Liver (tissue), 9 donors: ENCODE data around the gene TUBGCP5. TPM values are rescaled to one million over a fixed set of nuclear protein-coding genes. Genes with fewer than 3 reads are reported as not detected.

ENCODE experiments used
- DNase-seq: peaks from one replicate; pipeline ENCODE4 v3.0.0-alpha.2; 2017; ENCODE audit warnings: low spot score
- H3K27ac ChIP-seq, 2 donors: one replicate each; pipeline ENCODE4 v1.7.0; 2013; ENCODE audit warnings: inconsistent platforms in 2 of 2, low read length in 2 of 2, control low read depth in 1 of 2, low read depth in 1 of 2, mild to moderate bottlenecking in 1 of 2
- H3K27me3 ChIP-seq, 4 donors: one replicate each; pipeline versions ENCODE4 v1.6.1 to v1.7.0; 2013; ENCODE audit warnings: low read length in 3 of 4, inconsistent platforms in 1 of 4, mild to moderate bottlenecking in 1 of 4, moderate library complexity in 1 of 4; ENCODE audit not compliant: control insufficient read depth in 4 of 4, insufficient read depth in 4 of 4
- H3K36me3 ChIP-seq, 4 donors: one replicate each; pipeline versions ENCODE4 v1.6.1 to v1.7.0; 2013; ENCODE audit warnings: low read length in 3 of 4, mild to moderate bottlenecking in 3 of 4, low read depth in 1 of 4, moderate library complexity in 1 of 4; ENCODE audit not compliant: control insufficient read depth in 4 of 4, insufficient read depth in 3 of 4
- H3K4me1 ChIP-seq, 4 donors: one replicate each; pipeline versions ENCODE4 v1.6.1 to v1.7.0; 2013; ENCODE audit warnings: low read length in 3 of 4, mild to moderate bottlenecking in 3 of 4, moderate library complexity in 1 of 4; ENCODE audit not compliant: control insufficient read depth in 4 of 4, insufficient read depth in 4 of 4
- H3K4me3 ChIP-seq, 3 donors: one replicate each; pipeline versions ENCODE4 v1.6.1 to v1.7.0; 2013; ENCODE audit warnings: low read length in 3 of 3, control low read depth in 1 of 3, low read depth in 1 of 3, mild to moderate bottlenecking in 1 of 3
- H3K9ac ChIP-seq, 2 donors: one replicate each; pipeline ENCODE4 v1.7.0; 2013; ENCODE audit warnings: low read length in 2 of 2, mild to moderate bottlenecking in 2 of 2, moderate library complexity in 2 of 2, control low read depth in 1 of 2, low read depth in 1 of 2
- H3K9me3 ChIP-seq, 4 donors: one replicate each; pipeline versions ENCODE4 v1.6.1 to v1.7.0; 2013; ENCODE audit warnings: low read length in 3 of 4; ENCODE audit not compliant: control insufficient read depth in 4 of 4
- ATF3 ChIP-seq: IDR thresholded peaks from 2 replicates; pipeline ENCODE4 v1.6.1; 2016; ENCODE audit warnings: antibody characterized with exemption
- CTCF ChIP-seq: fragments of 150-350 bp; IDR thresholded peaks from 2 replicates; pipeline ENCODE4 v1.5.1; 2017; ENCODE audit warnings: improper control_type of control experiment, low read depth, low read length; ENCODE audit not compliant: missing input control
- EGR1 ChIP-seq, 2 donors: IDR thresholded peaks; 2 replicates each; pipeline ENCODE4 v1.6.1; 2016 to 2018; ENCODE audit warnings: antibody characterized with exemption in 2 of 2, low read depth in 2 of 2
- FOXA1 ChIP-seq: IDR thresholded peaks from 2 replicates; pipeline ENCODE4 v1.6.1; 2016; ENCODE audit warnings: antibody characterized with exemption
- FOXA2 ChIP-seq: IDR thresholded peaks from 2 replicates; pipeline ENCODE4 v1.6.1; 2016; ENCODE audit warnings: antibody characterized with exemption
- HNF4A ChIP-seq, 2 donors: conservative IDR thresholded peaks; 2 replicates each; pipeline ENCODE4 v1.6.1; 2016; ENCODE audit warnings: antibody characterized with exemption in 2 of 2, mild to moderate bottlenecking in 2 of 2
- HNF4G ChIP-seq: IDR thresholded peaks from 2 replicates; pipeline ENCODE4 v1.6.1; 2016; ENCODE audit warnings: antibody characterized with exemption
- JUND ChIP-seq, 2 donors: IDR thresholded peaks; 2 replicates each; pipeline ENCODE4 v1.6.1; 2016; ENCODE audit warnings: antibody characterized with exemption in 2 of 2
- MAX ChIP-seq: IDR thresholded peaks from 2 replicates; pipeline ENCODE4 v1.6.1; 2016; ENCODE audit warnings: antibody characterized with exemption
- NR2F2 ChIP-seq: IDR thresholded peaks from 2 replicates; pipeline ENCODE4 v1.6.1; 2016; ENCODE audit warnings: antibody characterized with exemption
- RAD21 ChIP-seq, 2 donors: IDR thresholded peaks; 2 replicates each; pipeline ENCODE4 v1.6.1; 2016; ENCODE audit warnings: antibody characterized with exemption in 2 of 2, mild to moderate bottlenecking in 2 of 2
- RXRA ChIP-seq, 2 donors: IDR thresholded peaks; 2 replicates each; pipeline ENCODE4 v1.6.1; 2017 to 2018; ENCODE audit warnings: antibody characterized with exemption in 2 of 2, mild to moderate bottlenecking in 1 of 2
- SP1 ChIP-seq: IDR thresholded peaks from 2 replicates; pipeline ENCODE4 v1.6.1; 2018; ENCODE audit warnings: antibody characterized with exemption, mild to moderate bottlenecking
- TAF1 ChIP-seq: conservative IDR thresholded peaks from 2 replicates; pipeline ENCODE4 v1.6.1; 2016; ENCODE audit warnings: antibody characterized with exemption, mild to moderate bottlenecking
- YY1 ChIP-seq: IDR thresholded peaks from 2 replicates; pipeline ENCODE4 v1.6.1; 2016; ENCODE audit warnings: antibody characterized with exemption, mild to moderate bottlenecking
- ZBTB33 ChIP-seq: IDR thresholded peaks from 2 replicates; pipeline ENCODE4 v1.6.1; 2016; ENCODE audit warnings: antibody characterized with exemption
- WGBS: extraction: QIAGEN DNeasy Blood & Tissue Kit; methylation state at CpG from one replicate; pipeline ENCODE4 v1.1.7; 2013; 5-methylcytosine and 5-hydroxymethylcytosine counted together
- polyA plus RNA-seq, 2 donors: library from polyadenylated mRNA; stranded (reverse) in 1 of 2; unstranded in 1 of 2; fragments of 200-250 nt in 1 of 2; fragments of >200 nt in 1 of 2; fragmentation: Nextera tagmentation in 1 of 2; extraction: Ambion mirVana in 1 of 2; gene quantifications; one replicate each; pipeline versions ENCODE4 v1.2.1 to v1.2.3, GENCODE V29; 2013 to 2015
- total RNA-seq, 2 donors: library from RNA; depleted of rRNA; stranded (reverse); fragments of >200 nt; gene quantifications; one replicate each; pipeline ENCODE4 v1.2.3, GENCODE V29; 2014
- donor health status: healthy.
- donor health status: healthy.
- donor health status: healthy.
- donor health status: healthy.
- donor health status: healthy.

TUBGCP5 gene
- total and polyA plus RNA-seq, 4 donors = 5.5 to 17.3 (median 7.4) TPM

GRCh38 chr15:22973286-22973685 lies 66.1 kb downstream of the TUBGCP5 start:
- H3K4me3 ChIP-seq = no peak overlapping the region
- TF ChIP-seq FOXA2 (no peak), HNF4A (conservative IDR thresholded peaks at IDR 0.05) (peak; percentile 46 to 49)
- WGBS = 21% methylated on average over 5 of the region's 5 CpGs
- DNase-seq = no peak
- no peak overlapping the region for H3K9ac ChIP-seq
- no peaks in the 10 kb centered on the region for H3K9me3 ChIP-seq
- H3K4me1 ChIP-seq = peaks cover 0 to 10% (median 7%) of the 10 kb centered on the region in 4 donors
- H3K27ac ChIP-seq = no peak overlapping the region
- H3K27me3 ChIP-seq = no peaks in the 10 kb centered on the region
- H3K36me3 ChIP-seq = no peaks in the 10 kb centered on the region

GRCh38 chr15:22969489-22969888 lies 69.9 kb downstream of the TUBGCP5 start:
- Histone ChIP-seq H3K9ac (no peak overlapping the region), H3K4me3 (no peak overlapping the region), H3K9me3 (no peaks in the 10 kb centered on the region), H3K36me3 (no peaks in the 10 kb centered on the region), H3K27me3 (no peaks in the 10 kb centered on the region), H3K27ac (no peak overlapping the region), H3K4me1 (peaks cover under 1 to 12% (median 6%) of the 10 kb centered on the region in 4 donors)
- WGBS = 98% methylated on average over 3 of the region's 3 CpGs
- DNase-seq = no peak
- TF ChIP-seq FOXA2 (no peak), ATF3 (no peak), HNF4A (conservative IDR thresholded peaks at IDR 0.05) (no peak), JUND (IDR thresholded peaks at IDR 0.05) (no peak), EGR1 (IDR thresholded peaks at IDR 0.05; ENCODE audit: low read depth in 2 of 2) (no peak), RAD21 (IDR thresholded peaks at IDR 0.05) (no peak), HNF4G (no peak), TAF1 (no peak)

DNA sequence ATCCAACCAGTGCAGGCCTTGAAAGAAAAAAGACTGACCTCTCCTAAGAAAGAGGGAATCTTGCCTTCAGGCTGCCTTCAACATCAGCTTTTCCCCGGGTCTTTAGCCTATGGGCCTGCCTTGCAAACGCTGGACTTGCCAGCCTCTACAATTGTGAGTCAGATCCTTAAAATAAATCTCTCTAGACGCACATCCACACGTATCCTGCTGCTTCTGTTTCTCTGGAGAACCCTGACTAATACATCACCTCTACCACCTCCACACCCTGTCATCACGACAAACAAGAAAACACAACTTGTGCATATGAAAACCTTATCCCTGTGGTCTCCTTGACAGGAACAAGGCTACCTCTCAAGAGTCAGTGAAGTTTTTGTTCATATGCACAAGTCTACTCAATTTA lies 71.0 kb downstream of the TUBGCP5 start:
- TF ChIP-seq SP1 (no peak), EGR1 (IDR thresholded peaks at IDR 0.05; ENCODE audit: low read depth in 2 of 2) (no peak), HNF4A (conservative IDR thresholded peaks at IDR 0.05) (no peak), YY1 (no peak), HNF4G (no peak), FOXA1 (no peak), ATF3 (no peak), MAX (no peak), NR2F2 (no peak), ZBTB33 (no peak), RAD21 (IDR thresholded peaks at IDR 0.05) (no peak), RXRA (IDR thresholded peaks at IDR 0.05) (no peak), FOXA2 (no peak), CTCF (no peak)
- no peaks in the 10 kb centered on the region for H3K9me3 ChIP-seq
- no peaks in the 10 kb centered on the region for H3K27me3 ChIP-seq
- no peak overlapping the region for H3K4me3 ChIP-seq
- no peak for DNase-seq
- H3K27ac ChIP-seq = no peak overlapping the region
- H3K9ac ChIP-seq = no peak overlapping the region
- WGBS = 81% methylated on average over 5 of the region's 5 CpGs
- H3K36me3 ChIP-seq = no peaks in the 10 kb centered on the region
- H3K4me1 ChIP-seq = peaks cover 3 to 16% (median 5%) of the 10 kb centered on the region in 4 donors
